Cerebellar cortex (tissue), 1 donor: ENCODE data around the gene PLPP4.

ENCODE experiments used
- DNase-seq: peaks from one replicate; pipeline ENCODE4 v3.0.0-alpha.2; 2015; ENCODE audit warnings: low spot score

The PLPP4 gene

DNA sequence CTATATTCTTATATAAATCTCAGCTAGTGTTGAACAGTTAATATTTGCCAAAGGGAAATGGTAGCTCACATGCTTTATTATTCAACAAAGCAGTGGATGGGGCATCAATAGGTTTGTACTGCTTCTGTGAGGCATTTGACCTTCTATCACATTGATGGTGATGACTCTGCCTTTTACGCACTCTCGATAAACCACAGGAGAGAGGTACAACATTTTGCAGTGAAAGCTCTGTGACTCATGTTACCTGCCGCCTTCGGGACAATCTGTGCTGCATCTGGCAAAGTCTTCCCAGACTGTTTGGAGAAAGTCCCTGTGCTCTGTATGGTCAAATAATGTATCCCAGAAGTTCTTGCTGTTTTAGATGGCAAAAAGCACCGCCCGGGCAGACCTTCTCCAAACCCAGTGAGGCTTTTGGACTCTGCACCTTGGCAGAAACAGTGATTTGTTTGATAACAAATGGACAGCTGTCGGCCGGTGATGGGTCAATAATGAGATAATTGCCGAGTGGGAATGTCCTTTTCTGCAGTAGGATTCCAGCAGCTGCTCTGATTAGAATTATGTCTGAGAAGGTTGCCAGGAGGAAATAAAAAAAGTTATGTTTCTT is 61.0 kb downstream of the PLPP4 start:
- no peak for DNase-seq

- peak; percentile 56 for DNase-seq
Measured at GRCh38 chr10:120521880-120522279, 64.9 kb downstream of the PLPP4 start.

DNA sequence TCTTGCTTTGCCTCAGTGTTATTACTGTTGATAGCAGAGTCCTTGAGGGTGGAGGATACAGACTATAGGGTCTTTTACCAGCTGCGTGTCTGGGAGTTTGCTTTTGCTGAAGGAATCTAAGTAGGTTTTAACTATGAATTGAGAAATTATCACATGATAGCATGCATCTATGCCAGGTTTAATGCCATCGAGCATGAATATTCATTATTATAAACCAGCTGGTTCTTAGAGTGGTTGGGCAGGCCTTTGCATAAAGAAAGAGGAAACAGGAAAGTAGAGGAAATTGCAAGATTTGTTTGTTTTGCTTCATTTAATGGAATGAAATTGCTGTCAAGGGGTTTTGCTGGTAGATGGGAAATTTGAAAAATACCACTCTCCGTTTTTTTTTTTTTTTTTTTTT is 70.7 kb downstream of the PLPP4 start:
- DNase-seq, result no peak

- DNase-seq, result no peak
Measured at GRCh38 chr10:120530699-120531098, 73.7 kb downstream of the PLPP4 start.

DNA sequence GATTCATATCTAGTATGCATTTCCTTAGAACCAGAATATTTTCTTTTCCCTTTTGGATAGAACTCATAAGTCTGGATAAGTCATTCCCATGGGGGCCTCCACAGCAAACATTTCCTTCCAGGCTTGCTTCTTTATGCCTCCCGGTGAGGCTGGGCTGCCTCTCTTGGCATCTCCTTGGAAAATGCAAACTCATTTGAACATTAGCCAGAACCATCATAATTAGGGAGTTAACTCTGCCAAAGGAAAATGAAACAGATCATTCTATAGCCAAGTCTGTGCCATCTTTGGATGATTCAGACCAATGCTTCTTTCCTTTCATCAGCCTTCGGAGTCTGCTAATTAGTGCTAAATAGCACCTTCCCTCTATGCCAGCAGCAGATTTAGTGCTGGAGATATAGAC is 81.1 kb downstream of the PLPP4 start:
- DNase-seq, result peak; percentile 91

GRCh38 chr10:120539076-120539475 is 82.0 kb downstream of the PLPP4 start:
- DNase-seq, result no peak

DNA sequence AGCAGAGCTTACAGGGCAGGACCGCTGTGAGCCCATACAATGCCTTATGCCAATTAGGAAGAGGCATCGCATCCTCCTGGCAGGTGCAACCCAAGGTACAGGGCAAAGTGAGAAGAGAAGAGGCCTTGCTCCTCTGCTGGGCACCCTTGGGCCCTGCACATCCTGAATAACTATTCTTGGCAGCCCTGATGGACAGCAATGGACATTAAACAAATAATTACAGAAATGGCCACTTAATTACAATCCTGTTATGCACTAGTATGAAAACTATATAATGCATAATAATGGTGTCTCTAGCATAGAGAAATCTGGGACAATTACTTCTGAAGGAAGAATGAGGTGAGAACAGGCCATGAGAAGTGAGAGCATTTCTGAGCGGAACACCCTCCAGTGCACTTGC is 83.5 kb downstream of the PLPP4 start:
- DNase-seq, result no peak

- DNase-seq, result no peak
Measured at GRCh38 chr10:120541984-120542383, 85.0 kb downstream of the PLPP4 start.

GRCh38 chr10:120542591-120542990 is 85.6 kb downstream of the PLPP4 start:
- DNase-seq, result no peak

DNA sequence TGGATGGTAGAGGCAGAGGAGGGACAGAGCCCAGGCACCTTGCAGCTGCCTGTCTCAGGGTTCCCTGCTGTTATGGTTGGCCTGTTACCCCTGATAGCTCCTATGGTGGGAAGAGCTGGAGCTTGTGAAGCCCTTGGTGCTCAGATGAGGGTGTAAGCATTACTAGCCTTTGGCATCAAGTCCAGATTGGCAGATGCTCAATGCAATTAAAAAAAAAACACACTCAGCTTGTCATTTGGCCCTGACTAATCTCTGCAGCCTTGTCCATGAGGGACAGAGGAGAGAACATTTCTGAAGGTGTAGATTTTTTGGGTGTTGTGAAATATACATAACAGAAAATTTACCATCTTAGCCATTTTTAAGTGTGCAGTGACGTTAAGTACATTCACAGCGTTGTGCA is 86.3 kb downstream of the PLPP4 start:
- peak; percentile 90 for DNase-seq

- no peak for DNase-seq
Measured at GRCh38 chr10:120548210-120548609, 91.2 kb downstream of the PLPP4 start.

DNA sequence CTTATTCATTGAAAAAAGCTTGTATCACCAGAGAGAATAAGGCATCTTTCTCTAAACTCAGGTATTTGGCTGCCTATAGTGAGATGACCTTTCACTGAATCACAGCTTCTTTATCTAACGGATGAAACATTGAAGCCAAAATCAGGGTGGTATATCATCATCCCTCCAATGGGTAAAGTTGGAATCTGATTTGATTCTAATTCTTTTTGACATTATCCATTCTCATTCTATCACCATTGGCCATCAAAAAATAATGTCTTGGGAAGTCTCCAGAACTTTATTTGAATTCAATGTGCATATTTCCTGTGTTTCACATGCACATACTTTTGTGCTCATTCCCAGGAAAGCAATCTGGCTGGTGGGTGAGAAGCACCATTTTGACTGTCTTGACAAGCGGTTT is 95.2 kb downstream of the PLPP4 start:
- no peak for DNase-seq

GRCh38 chr10:120553911-120554310 is 96.9 kb downstream of the PLPP4 start:
- no peak for DNase-seq

DNA sequence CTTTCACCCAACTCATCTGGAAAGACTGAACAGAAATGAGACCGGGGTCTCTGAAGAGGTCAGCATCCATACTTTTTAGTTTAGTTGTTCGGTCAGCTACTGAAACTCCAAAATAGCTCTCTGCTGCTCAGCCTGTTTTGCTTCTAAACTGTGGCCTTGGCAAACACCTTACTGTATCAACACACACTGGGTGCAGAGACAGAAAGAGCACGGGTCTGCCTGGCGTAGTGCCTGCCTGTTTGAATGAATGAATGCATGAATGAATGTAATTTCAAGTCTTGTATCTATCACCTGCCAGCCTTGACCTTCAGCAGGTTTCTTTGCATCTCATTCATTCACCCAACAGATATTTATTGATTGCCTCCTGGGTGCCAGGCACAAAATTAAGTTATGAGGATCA is 98.4 kb downstream of the PLPP4 start:
- no peak for DNase-seq

GRCh38 chr10:120555842-120556532 is 99.0 kb downstream of the PLPP4 start:
- no peak for DNase-seq

GRCh38 chr10:120557311-120557710 is 100.3 kb downstream of the PLPP4 start:
- DNase-seq, result no peak

GRCh38 chr10:120559800-120560199 is 102.8 kb downstream of the PLPP4 start:
- DNase-seq, result no peak

DNA sequence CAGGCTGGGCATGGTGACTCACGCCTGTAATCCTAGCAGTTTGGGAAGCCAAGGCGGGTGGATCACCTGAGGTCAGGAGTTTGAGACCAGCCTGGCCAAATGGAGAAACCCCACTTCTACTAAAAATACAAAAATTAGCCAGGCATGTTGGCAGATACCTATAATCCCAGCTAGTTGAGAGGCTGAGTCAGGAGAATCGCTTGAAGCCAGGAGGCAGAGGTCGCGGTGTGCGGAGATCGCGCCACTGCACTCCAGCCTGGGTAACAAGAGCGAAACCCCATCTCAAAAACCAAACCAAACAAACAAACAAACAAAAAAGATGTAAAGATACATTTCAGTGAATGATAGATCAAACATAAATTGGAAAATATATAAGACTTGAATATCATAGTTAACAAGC is 105.9 kb downstream of the PLPP4 start:
- DNase-seq, result no peak

DNA sequence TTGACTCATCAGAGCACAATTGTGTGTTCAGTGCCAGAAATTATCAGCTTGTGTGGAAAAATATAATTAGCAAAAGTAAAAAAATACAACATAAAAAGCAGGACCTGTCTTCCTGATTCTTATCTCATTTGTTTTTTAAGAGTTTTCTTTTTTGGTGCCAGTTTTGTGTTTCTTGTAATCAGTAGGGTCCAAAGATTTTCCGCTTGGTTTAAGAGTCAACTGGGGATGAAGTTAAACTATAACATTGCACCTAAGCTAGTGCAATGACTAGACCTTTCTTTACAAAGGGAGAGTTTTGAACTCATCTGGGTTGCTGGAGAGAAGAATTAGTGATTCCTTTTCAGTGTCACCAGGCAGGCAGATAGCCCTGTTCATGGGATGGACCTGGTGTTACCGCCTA is 113.4 kb downstream of the PLPP4 start:
- DNase-seq, result no peak

GRCh38 chr10:120571266-120571665 is 114.2 kb downstream of the PLPP4 start:
- DNase-seq, result no peak

- DNase-seq, result no peak
Measured at GRCh38 chr10:120572307-120572706, 115.3 kb downstream of the PLPP4 start.

GRCh38 chr10:120573355-120573754 is 116.3 kb downstream of the PLPP4 start:
- no peak for DNase-seq

GRCh38 chr10:120574981-120575380 is 118.0 kb downstream of the PLPP4 start:
- peak; percentile 97 for DNase-seq

GRCh38 chr10:120575411-120575810 is 118.4 kb downstream of the PLPP4 start:
- peak; percentile 90 for DNase-seq
